Gastrocnemius medialis (tissue), 4 donors: ENCODE measurements around the gene MCF2L. TPM values are rescaled to one million over a fixed set of nuclear protein-coding genes. Genes with fewer than 3 reads are reported as not detected.
"Not testable (repeated sequence)": the region's sequence is repeated elsewhere in the genome, so short reads cannot be mapped to it uniquely, and the experiment has no call there.

Experiments used
- ATAC-seq, 2 donors: fragments of 150-250 bp; one replicate each; pipeline ENCODE4 v1.9.1; 2016
- DNase-seq, 2 donors: peaks; one replicate each; pipeline ENCODE4 v3.0.0-alpha.2; 2019
- H3K27ac ChIP-seq, 4 donors: fragments of 200-600 bp; sonication (generic); 1 replicate in 1 of 4; 2 replicates in 3 of 4; pipeline ENCODE4 v1.5.1; 2016 to 2018; ENCODE audit warnings: mild to moderate bottlenecking in 2 of 4, moderate library complexity in 1 of 4
- H3K27me3 ChIP-seq, 3 donors: fragments of 200-600 bp; sonication (generic) in 2 of 3; 1 replicate in 1 of 3; 2 replicates in 2 of 3; pipeline versions ENCODE4 v1.5.1 to v1.6.0; 2016 to 2019; ENCODE audit warnings: mild to moderate bottlenecking in 1 of 3, moderate library complexity in 1 of 3
- H3K36me3 ChIP-seq, 2 donors: fragments of 200-600 bp; sonication (generic) in 1 of 2; one replicate each; pipeline ENCODE4 v1.5.1; 2017 to 2018
- H3K4me1 ChIP-seq, 2 donors: fragments of 200-600 bp; sonication (generic) in 1 of 2; one replicate each; pipeline ENCODE4 v1.5.1; 2016 to 2017; ENCODE audit warnings: mild to moderate bottlenecking in 2 of 2
- H3K4me3 ChIP-seq, 4 donors: fragments of 200-600 bp; sonication (generic) in 3 of 4; 1 replicate in 1 of 4; 2 replicates in 3 of 4; pipeline ENCODE4 v1.5.1; 2016 to 2019; ENCODE audit warnings: mild to moderate bottlenecking in 2 of 4
- H3K9me3 ChIP-seq, 3 donors: fragments of 200-600 bp; sonication (generic) in 2 of 3; 1 replicate in 1 of 3; 2 replicates in 2 of 3; pipeline ENCODE4 v1.5.1; 2016 to 2019
- POLR2A ChIP-seq, 2 donors: fragments of 450-650 bp; IDR thresholded peaks; one replicate each; pipeline ENCODE4 v1.6.1; 2017; ENCODE audit warnings: antibody characterized with exemption in 2 of 2, mild to moderate bottlenecking in 2 of 2, moderate library complexity in 2 of 2
- in situ Hi-C, 4 donors: fragments of 200-750 bp; cut with MboI; loops; one replicate each; pipeline versions ENCODE4 v1.15.0 to v1.8.0; 2017; ENCODE audit warnings: low sequenced_read_pairs in 4 of 4
- intact Hi-C: fragments of 100-400 bp; cut with DNase I; formaldehyde crosslinking; loops from one replicate; pipeline ENCODE4 v1.15.1; 2023; ENCODE audit warnings: low total_unique reads
- total RNA-seq, 4 donors: library from RNA; depleted of rRNA; stranded (reverse); fragments of >200 nt; gene quantifications; one replicate each; pipeline versions ENCODE4 v1.1.0 to v1.2.3, GENCODE V29; 2016
- TF ChIP-seq, protein P1 (sequence below), 5 experiments: fragments of 450-650 bp in 3 of 5; fragments of 200-600 bp in 2 of 5; sonication (generic) in 2 of 5; IDR thresholded peaks in 4 of 5; conservative IDR thresholded peaks in 1 of 5; 1 replicate in 4 of 5; 2 replicates in 1 of 5; pipeline ENCODE4 v1.5.1; 2016 to 2019; ENCODE audit warnings: antibody characterized with exemption in 5 of 5, mild to moderate bottlenecking in 3 of 5, moderate library complexity in 3 of 5

Gene MCF2L
- total RNA-seq, 4 donors from 2014 or later, result 16.1 to 21.2 (median 19.4) TPM

DNA sequence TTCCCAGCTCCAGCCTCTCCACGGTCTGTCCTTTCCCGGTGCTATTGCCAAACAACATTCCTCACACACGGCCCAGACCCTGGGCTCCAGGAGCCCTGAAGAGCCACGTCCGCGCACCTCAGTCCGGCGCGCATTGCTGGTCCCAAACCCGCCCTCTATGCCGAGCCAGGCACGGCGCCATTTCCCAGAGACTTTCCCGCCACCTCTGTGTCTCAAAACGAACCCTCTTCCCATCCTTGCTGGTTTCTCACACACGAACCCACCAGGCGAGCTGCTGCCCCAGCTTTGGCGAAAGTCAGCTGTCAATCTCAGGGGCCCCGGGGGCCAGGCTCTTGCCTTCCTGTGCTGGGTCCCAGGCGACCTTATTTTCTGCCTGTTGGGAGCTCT, 108.5 kb downstream of the MCF2L start:
- in situ Hi-C loops (no loop called here), intact Hi-C loops (no loop called here)
- no peak overlapping the region for H3K27ac ChIP-seq
- TF ChIP-seq, protein P1, sequence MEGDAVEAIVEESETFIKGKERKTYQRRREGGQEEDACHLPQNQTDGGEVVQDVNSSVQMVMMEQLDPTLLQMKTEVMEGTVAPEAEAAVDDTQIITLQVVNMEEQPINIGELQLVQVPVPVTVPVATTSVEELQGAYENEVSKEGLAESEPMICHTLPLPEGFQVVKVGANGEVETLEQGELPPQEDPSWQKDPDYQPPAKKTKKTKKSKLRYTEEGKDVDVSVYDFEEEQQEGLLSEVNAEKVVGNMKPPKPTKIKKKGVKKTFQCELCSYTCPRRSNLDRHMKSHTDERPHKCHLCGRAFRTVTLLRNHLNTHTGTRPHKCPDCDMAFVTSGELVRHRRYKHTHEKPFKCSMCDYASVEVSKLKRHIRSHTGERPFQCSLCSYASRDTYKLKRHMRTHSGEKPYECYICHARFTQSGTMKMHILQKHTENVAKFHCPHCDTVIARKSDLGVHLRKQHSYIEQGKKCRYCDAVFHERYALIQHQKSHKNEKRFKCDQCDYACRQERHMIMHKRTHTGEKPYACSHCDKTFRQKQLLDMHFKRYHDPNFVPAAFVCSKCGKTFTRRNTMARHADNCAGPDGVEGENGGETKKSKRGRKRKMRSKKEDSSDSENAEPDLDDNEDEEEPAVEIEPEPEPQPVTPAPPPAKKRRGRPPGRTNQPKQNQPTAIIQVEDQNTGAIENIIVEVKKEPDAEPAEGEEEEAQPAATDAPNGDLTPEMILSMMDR (IDR thresholded peaks at IDR 0.05 in 4 of 5, conservative IDR thresholded peaks at IDR 0.05 in 1 of 5), result no peak
- no peak for TF ChIP-seq POLR2A (IDR thresholded peaks at IDR 0.05)
- H3K27me3 ChIP-seq, result peaks cover 0 to 11% (median 5%) of the 10 kb centered on the region in 3 donors
- no peaks in the 10 kb centered on the region for H3K9me3 ChIP-seq
- ATAC-seq, result no peak
- DNase-seq, result no peak
- H3K36me3 ChIP-seq, result no peaks in the 10 kb centered on the region
- no peak overlapping the region for H3K4me3 ChIP-seq
- no peaks in the 10 kb centered on the region for H3K4me1 ChIP-seq

DNA sequence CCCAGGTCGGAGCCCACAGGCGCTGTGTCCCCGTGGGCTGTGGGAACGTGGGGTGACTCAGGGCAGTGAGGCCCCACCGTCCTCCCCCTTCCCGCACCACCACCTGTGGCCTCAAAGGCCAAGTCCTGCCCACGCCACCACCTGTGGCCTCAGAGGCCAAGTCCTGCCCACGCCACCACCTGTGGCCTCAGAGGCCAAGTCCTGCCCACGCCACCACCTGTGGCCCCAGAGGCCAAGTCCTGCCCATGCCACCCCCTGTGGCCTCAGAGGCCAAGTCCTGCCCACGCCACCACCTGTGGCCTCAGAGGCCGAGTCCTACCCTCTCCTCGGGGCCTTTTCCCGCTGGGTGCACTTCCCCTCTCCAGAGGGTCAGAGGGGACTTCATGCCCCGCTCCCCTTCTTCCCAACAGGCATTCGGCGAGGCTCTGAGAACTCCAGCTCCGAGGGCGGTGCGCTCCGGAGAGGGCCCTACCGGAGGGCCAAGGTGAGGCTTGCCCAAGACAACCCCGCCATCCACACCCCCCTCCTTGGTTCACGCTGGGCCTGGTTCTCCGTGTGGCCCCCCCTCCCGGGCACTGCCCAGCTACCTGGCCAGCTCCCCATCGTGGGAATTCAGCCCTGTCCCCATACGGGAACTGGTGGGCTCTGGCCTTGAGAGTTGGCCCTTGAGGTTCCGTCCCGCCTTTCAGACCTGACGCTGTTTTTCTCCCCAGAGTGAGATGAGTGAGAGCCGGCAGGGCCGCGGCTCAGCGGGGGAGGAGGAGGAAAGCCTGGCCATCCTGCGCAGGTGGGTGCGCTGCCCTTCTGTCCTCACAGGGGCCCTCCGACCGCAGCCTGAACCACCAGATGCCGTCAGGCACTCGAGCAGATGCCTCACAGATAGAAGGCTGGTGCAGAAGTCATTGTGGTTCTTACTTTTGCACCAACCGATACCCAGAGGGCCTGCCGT, 109.2 kb downstream of the MCF2L start:
- in situ Hi-C loops, result no loop called here
- intact Hi-C loops, result no loop called here
- Histone ChIP-seq H3K36me3 (no peaks in the 10 kb centered on the region), H3K4me1 (peaks cover under 1 to 2% of the 10 kb centered on the region in 2 donors), H3K4me3 (no peak overlapping the region), H3K27me3 (peaks cover 0 to 11% (median 5%) of the 10 kb centered on the region in 3 donors), H3K9me3 (no peaks in the 10 kb centered on the region), H3K27ac (no peak overlapping the region)
- DNase-seq (no peak), ATAC-seq (no peak)
- TF ChIP-seq POLR2A (IDR thresholded peaks at IDR 0.05), result no peak
- TF ChIP-seq, protein P1 (IDR thresholded peaks at IDR 0.05 in 4 of 5, conservative IDR thresholded peaks at IDR 0.05 in 1 of 5), result no peak

DNA sequence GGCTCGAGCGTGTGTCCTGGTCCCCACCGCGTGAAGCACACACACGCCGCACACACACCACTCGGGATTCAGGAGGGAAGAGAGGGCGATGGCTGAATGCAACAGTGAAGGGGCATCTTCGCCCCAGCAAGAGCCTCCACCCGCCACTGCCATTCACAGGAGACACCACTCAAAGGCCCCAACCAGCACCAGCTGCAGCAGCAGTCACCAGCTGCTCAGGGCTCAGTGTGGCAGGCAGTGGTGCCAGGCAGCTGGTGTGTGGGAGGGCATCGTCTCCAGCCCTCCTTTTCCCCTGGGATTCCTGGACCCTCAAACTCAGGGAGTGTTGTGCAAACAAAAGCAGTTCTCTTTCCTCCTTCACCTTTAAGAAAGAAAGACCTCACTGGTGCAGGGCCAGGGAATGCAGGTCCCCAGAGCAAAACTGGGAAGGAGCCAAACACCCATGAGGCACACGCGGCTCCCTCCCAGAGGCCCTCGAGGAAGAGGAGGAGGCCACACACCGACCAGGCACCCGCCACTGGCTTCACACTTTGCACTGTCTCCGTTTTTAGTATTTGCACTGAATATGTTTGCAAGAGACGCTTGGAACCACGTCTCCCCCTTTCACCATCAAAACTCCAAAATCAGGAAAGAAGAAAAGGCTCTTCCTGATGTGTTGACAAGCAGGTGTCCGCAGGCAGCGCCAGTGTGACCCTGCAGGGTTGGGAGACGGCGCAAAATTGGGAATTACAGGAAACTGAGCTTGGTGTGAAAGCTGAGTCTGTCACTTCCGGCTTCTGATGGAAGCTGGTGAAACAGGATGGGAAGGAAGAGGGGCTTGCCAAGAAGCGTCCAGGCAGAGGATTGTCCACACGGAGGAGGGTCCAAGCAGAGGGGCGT, 110.1 kb downstream of the MCF2L start:
- DNase-seq, result no peak
- Histone ChIP-seq H3K9me3 (no peaks in the 10 kb centered on the region), H3K4me3 (no peak overlapping the region), H3K36me3 (no peaks in the 10 kb centered on the region), H3K27me3 (peaks cover 0 to 11% (median 5%) of the 10 kb centered on the region in 3 donors), H3K27ac (no peak overlapping the region), H3K4me1 (peaks cover 6 to 9% of the 10 kb centered on the region in 2 donors)
- intact Hi-C loops, result no loop called here
- TF ChIP-seq, protein P1 (IDR thresholded peaks at IDR 0.05 in 4 of 5, conservative IDR thresholded peaks at IDR 0.05 in 1 of 5), result no peak
- no peak for TF ChIP-seq POLR2A (IDR thresholded peaks at IDR 0.05)
- ATAC-seq, result no peak
- in situ Hi-C loops, result no loop called here

DNA sequence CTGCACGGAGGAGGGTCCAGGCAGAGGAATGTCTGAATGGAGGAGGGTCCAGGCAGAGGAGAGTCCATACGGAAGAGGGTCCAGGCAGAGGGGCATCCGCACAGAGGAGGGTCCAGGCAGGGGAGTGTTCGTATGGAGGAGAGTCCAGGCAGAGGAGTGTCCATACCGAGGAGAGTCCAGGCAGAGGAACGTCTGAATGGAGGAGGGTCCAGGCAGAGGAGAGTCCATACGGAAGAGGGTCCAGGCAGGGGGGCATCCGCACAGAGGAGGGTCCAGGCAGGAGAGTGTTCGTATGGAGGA, 110.7 kb downstream of the MCF2L start:
- in situ Hi-C loops, H3K4me1 ChIP-seq, H3K36me3 ChIP-seq, ATAC-seq, H3K4me3 ChIP-seq, DNase-seq, intact Hi-C loops, H3K9me3 ChIP-seq, H3K27ac ChIP-seq: not testable (repeated sequence)
- H3K27me3 ChIP-seq, result peaks cover 0 to 11% (median 5%) of the 10 kb centered on the region in 3 donors

DNA sequence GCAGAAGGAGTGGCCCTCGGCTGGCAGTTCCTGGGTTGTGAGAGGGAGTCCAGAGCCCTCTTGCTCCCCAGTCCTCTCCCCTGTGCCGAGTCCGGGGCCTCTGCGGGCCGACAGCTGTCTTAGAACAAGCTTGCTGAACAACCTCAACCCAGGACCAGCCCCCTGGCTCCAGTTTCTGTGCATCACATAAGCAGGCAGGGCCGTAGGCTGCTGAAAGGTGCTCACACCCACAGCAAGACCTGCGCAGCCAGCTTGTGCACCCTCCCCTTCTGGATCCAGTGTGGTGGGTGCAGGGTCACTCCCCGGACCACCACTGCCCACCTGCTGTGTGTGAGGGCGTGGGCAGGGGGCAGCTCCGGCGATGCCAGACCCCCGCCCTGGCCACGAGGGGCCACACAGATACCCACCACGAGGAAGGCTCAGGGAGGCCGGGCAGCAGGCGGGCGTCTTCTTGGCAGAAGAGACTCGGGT, 111.4 kb downstream of the MCF2L start:
- H3K36me3 ChIP-seq, result no peaks in the 10 kb centered on the region
- intact Hi-C loops, result no loop called here
- H3K4me1 ChIP-seq, result peaks cover 6 to 9% of the 10 kb centered on the region in 2 donors

More for the DNA sequence above, 111.4 kb downstream of the MCF2L start:
- Histone ChIP-seq H3K4me3 (no peak overlapping the region), H3K27me3 (peaks cover 0 to 11% (median 5%) of the 10 kb centered on the region in 3 donors), H3K9me3 (no peaks in the 10 kb centered on the region), H3K27ac (no peak overlapping the region)
- no peak for ATAC-seq
- in situ Hi-C loops, result no loop called here
- no peak for DNase-seq
- TF ChIP-seq, protein P1 (IDR thresholded peaks at IDR 0.05 in 4 of 5, conservative IDR thresholded peaks at IDR 0.05 in 1 of 5), result no peak
- no peak for TF ChIP-seq POLR2A (IDR thresholded peaks at IDR 0.05)
